CD4-positive, alpha-beta memory T cell (primary cell): ENCODE results near the gene FOXN3. TPM values are rescaled to one million over a fixed set of nuclear protein-coding genes. Genes with fewer than 3 reads are reported as not detected.

Source experiments
- CTCF ChIA-PET: fragments of 350-600 bp; sonication (Branson Sonifier 250); formaldehyde crosslinking; loops from one replicate; lab custom pipeline; 2021; ENCODE audit warnings: inconsistent platforms; ENCODE audit not compliant: partially characterized antibody; lab: Charles Lee
- POLR2A ChIA-PET: fragments of 350-600 bp; sonication (Branson Sonifier 250); formaldehyde crosslinking; loops from one replicate; lab custom pipeline; 2021; ENCODE audit not compliant: partially characterized antibody; lab: Charles Lee
- DNase-seq, 5 donors: peaks; one replicate each; pipeline versions ENCODE4 v3.0.0 to v3.0.0-alpha.2; 2020 to 2022; ENCODE audit warnings: mixed read lengths in 1 of 5
- H3K27ac ChIP-seq: one replicate; pipeline ENCODE4 v1.7.0; 2013; ENCODE audit warnings: low read depth, low read length
- H3K27me3 ChIP-seq: 2 replicates; pipeline ENCODE4 v1.7.0; 2013; ENCODE audit warnings: mild to moderate bottlenecking, low read length, moderate library complexity; ENCODE audit not compliant: insufficient read depth
- H3K36me3 ChIP-seq: 2 replicates; pipeline ENCODE4 v1.7.0; 2013; ENCODE audit warnings: mild to moderate bottlenecking, low read length, moderate library complexity; ENCODE audit not compliant: insufficient read depth
- H3K4me1 ChIP-seq: 2 replicates; pipeline ENCODE4 v1.7.0; 2013; ENCODE audit warnings: mild to moderate bottlenecking, low read length, moderate library complexity; ENCODE audit not compliant: insufficient read depth
- H3K4me3 ChIP-seq, 2 donors: one replicate each; pipeline ENCODE4 v1.7.0; 2013; ENCODE audit warnings: low read length in 2 of 2, mild to moderate bottlenecking in 1 of 2
- H3K9me3 ChIP-seq, 2 donors: one replicate each; pipeline ENCODE4 v1.7.0; 2013; ENCODE audit warnings: low read length in 2 of 2, control low read depth in 1 of 2; ENCODE audit not compliant: control insufficient read depth in 1 of 2
- H3K27ac Mint-ChIP-seq, 7 donors: one replicate each; pipeline ENCODE4 v1.8.0; 2020 to 2021; ENCODE audit warnings: mixed read lengths in 7 of 7, mild to moderate bottlenecking in 6 of 7, inconsistent platforms in 3 of 7, moderate library complexity in 3 of 7
- H3K27me3 Mint-ChIP-seq, 2 donors: one replicate each; pipeline ENCODE4 v1.8.0; 2020 to 2021; ENCODE audit warnings: mixed read lengths in 2 of 2
- H3K36me3 Mint-ChIP-seq, 2 donors: one replicate each; pipeline ENCODE4 v1.8.0; 2020 to 2021; ENCODE audit warnings: mixed read lengths in 2 of 2, inconsistent platforms in 1 of 2, mild to moderate bottlenecking in 1 of 2
- H3K4me1 Mint-ChIP-seq, 4 donors: one replicate each; pipeline ENCODE4 v1.8.0; 2020 to 2021; ENCODE audit warnings: mixed read lengths in 4 of 4, mild to moderate bottlenecking in 1 of 4
- H3K4me3 Mint-ChIP-seq, 8 donors: one replicate each; pipeline ENCODE4 v1.8.0; 2020 to 2021; ENCODE audit warnings: mixed read lengths in 8 of 8, mild to moderate bottlenecking in 7 of 8, moderate library complexity in 6 of 8, inconsistent platforms in 3 of 8
- H3K9me3 Mint-ChIP-seq, 8 donors: one replicate each; pipeline ENCODE4 v1.8.0; 2020 to 2021; ENCODE audit warnings: mixed read lengths in 8 of 8, mild to moderate bottlenecking in 5 of 8, inconsistent platforms in 3 of 8, moderate library complexity in 1 of 8
- intact Hi-C: fragments of 100-400 bp; cut with micrococcal nuclease; formaldehyde crosslinking; loops from one replicate; pipeline ENCODE4 v1.15.1; 2023
- polyA plus RNA-seq, 2 donors: library from polyadenylated mRNA; unstranded; fragments of 300-500 nt; fragmentation: Illumina TruSeq; gene quantifications; one replicate each; pipeline ENCODE4 v1.2.3, GENCODE V29; 2021
- total RNA-seq, 2 experiments: library from RNA; stranded (reverse); gene quantifications; one replicate each; pipeline ENCODE4 v1.2.3, GENCODE V29; 2021

FOXN3 gene
- total and polyA plus RNA-seq, 4 experiments from 2014 or later: 92.6 to 111 (median 106) TPM

DNA sequence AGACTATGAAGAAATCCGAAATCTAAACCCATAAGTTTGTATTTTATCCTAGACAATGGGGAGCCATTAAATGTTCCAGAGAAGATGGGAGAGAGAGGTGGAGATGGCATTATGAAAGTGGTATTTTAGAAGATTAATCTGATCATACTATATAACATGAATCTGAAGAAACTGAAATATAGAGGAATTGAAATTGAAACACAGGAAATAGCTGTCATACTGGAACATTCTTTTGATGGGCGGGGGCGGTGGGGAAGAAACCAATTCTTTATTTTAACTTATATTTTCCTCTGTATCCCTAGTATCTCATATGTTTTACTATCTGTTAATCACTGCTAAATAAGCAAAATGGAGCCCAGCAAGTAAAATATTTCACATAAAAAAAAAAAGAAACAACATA is 27.0 kb upstream of the FOXN3 start:
- H3K36me3 ChIP-seq: no peaks in the 10 kb centered on the region
- no peaks in the 10 kb centered on the region for H3K9me3 ChIP-seq
- Mint-ChIP-seq H3K27ac (peak overlapping the region; percentile 38 to 87 (median 71)), H3K27me3 (no peaks in the 10 kb centered on the region), H3K4me3 (peak overlapping the region; percentile 10 to 74 (median 48)), H3K4me1 (peaks cover 39 to 76% (median 60%) of the 10 kb centered on the region in 4 donors), H3K9me3 (no peaks in the 10 kb centered on the region), H3K36me3 (peaks cover 2 to 10% of the 10 kb centered on the region in 2 donors)
- ChIA-PET CTCF (interaction anchor here (0.7 to 1.4 kb wide), 2 partner anchors 19 to 322 kb away, joined by 3 read pairs; no protein-coding TSS in a partner anchor), POLR2A (interaction anchor here (0.9 to 2.2 kb wide), 3 partner anchors 13 to 198 kb away, joined by 3 to 8 read pairs (median 3); no protein-coding TSS in a partner anchor)
- H3K27me3 ChIP-seq: no peaks in the 10 kb centered on the region
- DNase-seq: no peak
- no peak overlapping the region for H3K4me3 ChIP-seq
- H3K4me1 ChIP-seq: peaks cover 34% of the 10 kb centered on the region
- intact Hi-C loops: no loop called here
- H3K27ac ChIP-seq: no peak overlapping the region

DNA sequence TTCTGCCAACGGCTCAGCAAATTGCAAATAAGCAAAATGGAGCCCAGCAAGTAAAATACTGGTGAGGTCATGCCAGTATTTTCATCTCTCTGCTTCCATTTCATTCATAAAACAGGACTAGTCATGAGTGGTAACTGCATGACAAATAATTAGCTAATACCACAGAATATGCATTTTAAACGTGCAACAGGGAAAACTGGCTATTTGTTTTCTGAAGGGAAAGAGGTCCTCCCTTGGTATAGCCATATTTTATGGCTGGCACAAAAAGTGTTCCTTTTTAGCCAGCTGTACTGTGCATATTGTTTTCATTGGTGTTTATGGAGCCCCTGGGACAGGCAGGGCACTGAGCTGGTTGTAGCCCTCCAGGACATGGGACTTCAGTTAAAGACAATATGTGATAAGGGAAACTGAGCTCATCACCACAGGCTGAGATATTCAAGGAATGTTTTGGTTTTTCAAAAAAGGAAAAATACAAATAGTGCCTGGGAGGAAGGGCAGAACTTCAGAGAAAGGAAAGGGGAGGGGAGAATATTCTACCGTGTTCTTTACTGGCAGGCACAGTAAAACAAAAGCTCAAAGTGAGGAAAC is 26.1 kb upstream of the FOXN3 start:
- Mint-ChIP-seq H3K27ac (peak overlapping the region in 6 of 7 donors; percentile 7 to 96 (median 68)), H3K4me1 (peaks cover 33 to 69% (median 55%) of the 10 kb centered on the region in 4 donors), H3K27me3 (no peaks in the 10 kb centered on the region), H3K4me3 (peak overlapping the region in 5 of 8 donors; percentile 28 to 78 (median 52)), H3K36me3 (peaks cover 0 to 8% of the 10 kb centered on the region in 2 donors), H3K9me3 (no peaks in the 10 kb centered on the region)
- Histone ChIP-seq H3K4me3 (no peak overlapping the region), H3K27ac (no peak overlapping the region), H3K36me3 (no peaks in the 10 kb centered on the region), H3K9me3 (no peaks in the 10 kb centered on the region), H3K27me3 (no peaks in the 10 kb centered on the region), H3K4me1 (peaks cover 34% of the 10 kb centered on the region)
- ChIA-PET CTCF (interaction anchor here (0.8 kb wide), 1 partner anchor 10 kb away, joined by 3 read pairs; no protein-coding TSS in a partner anchor), POLR2A (interaction anchor here (0.9 to 2.2 kb wide), 3 partner anchors 12 to 199 kb away, joined by 3 to 8 read pairs (median 3); no protein-coding TSS in a partner anchor)
- no peak for DNase-seq
- intact Hi-C loops: no loop called here

DNA sequence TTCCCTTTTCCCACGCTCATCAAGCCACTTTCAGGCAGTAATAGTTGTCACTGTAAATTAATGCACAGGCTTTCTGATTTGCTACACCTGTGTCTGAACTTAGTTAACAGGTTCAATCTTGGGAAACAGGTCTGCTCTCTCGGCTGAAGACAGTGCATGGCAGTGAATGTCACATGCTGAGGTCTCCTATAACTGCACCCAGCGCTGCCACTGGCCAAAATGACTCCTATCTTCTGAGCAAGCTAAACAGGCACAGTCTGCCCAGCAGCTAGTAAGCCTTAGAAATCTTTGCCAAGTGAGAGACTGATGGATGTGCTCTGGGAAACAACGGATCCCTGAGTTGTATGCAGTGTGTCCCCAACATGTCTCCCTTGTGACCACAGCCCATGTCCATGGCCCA is 25.2 kb upstream of the FOXN3 start:
- Histone ChIP-seq H3K27ac (no peak overlapping the region), H3K4me1 (peaks cover 26% of the 10 kb centered on the region), H3K4me3 (no peak overlapping the region), H3K9me3 (no peaks in the 10 kb centered on the region), H3K27me3 (no peaks in the 10 kb centered on the region), H3K36me3 (no peaks in the 10 kb centered on the region)
- Mint-ChIP-seq H3K9me3 (peaks cover 0 to under 1% (median 0%) of the 10 kb centered on the region in 8 donors), H3K36me3 (peaks cover 2 to 6% of the 10 kb centered on the region in 2 donors), H3K4me1 (peaks cover 32 to 67% (median 52%) of the 10 kb centered on the region in 4 donors), H3K4me3 (no peak overlapping the region), H3K27ac (peak overlapping the region in 5 of 7 donors; percentile 15 to 80 (median 66)), H3K27me3 (no peaks in the 10 kb centered on the region)
- ChIA-PET CTCF (no interaction called here), POLR2A (no interaction called here)
- DNase-seq: no peak
- intact Hi-C loops: no loop called here

DNA sequence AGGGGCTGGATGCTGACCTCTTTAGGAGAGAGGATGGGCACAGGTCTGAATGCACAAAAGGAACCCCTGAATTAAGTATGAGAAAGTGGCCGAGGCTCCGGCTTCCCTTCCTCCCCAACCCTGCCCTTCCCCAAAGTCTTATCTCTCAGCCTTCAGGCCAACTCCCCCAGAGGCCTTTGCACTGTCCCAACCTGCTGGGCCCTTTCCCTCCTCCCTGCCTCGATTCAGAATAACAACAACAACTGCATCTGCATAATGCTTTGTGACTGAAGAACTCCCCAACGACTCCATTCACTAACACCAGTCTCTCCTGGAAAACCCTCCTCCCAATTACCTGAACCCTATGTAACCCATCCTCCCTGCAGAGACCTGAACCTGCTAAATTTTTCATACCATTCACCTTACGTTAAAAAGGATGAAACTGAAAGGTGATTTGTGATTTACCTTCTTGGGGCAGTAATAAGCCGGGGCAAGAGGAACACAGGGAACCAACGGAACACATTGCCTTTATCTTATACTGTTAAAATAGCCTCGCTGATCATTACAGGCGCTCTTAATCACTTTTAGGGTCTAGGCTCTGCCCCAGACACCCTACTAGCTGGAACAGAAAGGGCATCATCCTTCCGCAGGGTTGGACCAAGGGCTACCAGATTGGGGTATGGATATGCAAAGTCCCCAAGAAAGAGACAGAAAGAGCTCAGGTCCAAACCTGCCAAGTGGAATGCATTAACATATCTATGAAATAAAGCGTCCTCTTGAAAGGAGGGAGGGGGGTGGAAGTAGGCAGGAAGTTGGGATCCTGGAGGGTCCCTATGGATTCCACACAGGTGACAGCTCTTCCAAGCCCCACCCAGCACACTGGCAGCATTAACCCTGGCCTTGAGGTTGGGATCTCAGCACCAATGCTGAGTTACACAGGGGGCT is 24.2 kb upstream of the FOXN3 start:
- Mint-ChIP-seq H3K27me3 (no peaks in the 10 kb centered on the region), H3K4me1 (peaks cover 33 to 64% (median 52%) of the 10 kb centered on the region in 4 donors), H3K4me3 (no peak overlapping the region), H3K27ac (peak overlapping the region in 3 of 7 donors; percentile 30 to 76 (median 31)), H3K36me3 (peaks cover 4 to 8% of the 10 kb centered on the region in 2 donors), H3K9me3 (peaks cover 0 to 2% (median 0%) of the 10 kb centered on the region in 8 donors)
- no peaks in the 10 kb centered on the region for H3K27me3 ChIP-seq
- POLR2A ChIA-PET: no interaction called here
- peaks cover 31% of the 10 kb centered on the region for H3K4me1 ChIP-seq
- no peak for DNase-seq
- H3K9me3 ChIP-seq: no peaks in the 10 kb centered on the region
- H3K36me3 ChIP-seq: no peaks in the 10 kb centered on the region
- H3K4me3 ChIP-seq: no peak overlapping the region
- intact Hi-C loops: no loop called here
- CTCF ChIA-PET: no interaction called here
- no peak overlapping the region for H3K27ac ChIP-seq

DNA sequence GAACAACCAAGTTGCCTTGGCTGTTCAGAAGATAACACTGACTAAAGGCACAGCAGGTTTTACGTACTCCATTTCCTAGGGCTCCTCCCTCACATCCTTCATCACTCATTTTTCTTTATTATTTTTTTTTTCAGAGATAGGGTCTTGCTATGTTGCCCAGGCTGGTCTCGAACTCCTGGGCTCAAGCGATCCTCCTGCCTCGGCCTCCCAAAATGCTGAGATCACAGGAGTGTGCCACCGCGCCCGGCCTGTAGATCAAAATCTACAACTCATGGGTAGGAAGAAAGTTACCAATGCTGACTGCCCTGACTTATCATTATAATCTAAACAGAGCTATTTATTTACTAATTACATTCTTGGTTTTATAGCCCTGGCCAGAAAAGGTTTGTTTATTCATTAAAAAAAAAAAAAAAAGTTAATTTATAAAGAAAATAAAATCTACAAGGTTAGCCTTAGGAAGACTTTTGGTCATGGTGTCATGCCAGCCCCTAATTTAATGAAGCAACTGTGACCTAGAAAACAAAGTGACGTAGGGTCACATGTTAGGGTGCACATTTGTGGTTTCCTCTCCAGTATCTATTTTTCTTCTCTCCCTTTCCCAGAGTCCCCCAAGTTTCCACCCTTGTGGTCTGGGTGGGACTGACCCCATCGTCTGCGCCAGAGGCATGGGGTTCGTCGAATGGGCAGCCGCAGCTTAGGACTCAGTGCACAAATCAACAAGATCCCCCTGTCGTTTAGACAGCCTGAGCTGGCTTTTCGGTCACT is 19.0 kb upstream of the FOXN3 start:
- H3K4me1 ChIP-seq: peaks cover 19% of the 10 kb centered on the region
- ChIA-PET POLR2A (no interaction called here), CTCF (interaction anchor here (0.6 kb wide), 1 partner anchor 14 kb away, joined by 4 read pairs; no protein-coding TSS in a partner anchor)
- no peaks in the 10 kb centered on the region for H3K9me3 ChIP-seq
- no peaks in the 10 kb centered on the region for H3K36me3 ChIP-seq
- no peak overlapping the region for H3K4me3 ChIP-seq
- Mint-ChIP-seq H3K36me3 (peaks cover 4 to 11% of the 10 kb centered on the region in 2 donors), H3K27me3 (no peaks in the 10 kb centered on the region), H3K4me1 (peaks cover 25 to 58% (median 40%) of the 10 kb centered on the region in 4 donors), H3K4me3 (peak overlapping the region in 3 of 8 donors; percentile 3 to 69 (median 20)), H3K9me3 (peaks cover 0 to 2% (median 0%) of the 10 kb centered on the region in 8 donors), H3K27ac (peak overlapping the region in 6 of 7 donors; percentile 25 to 87 (median 67))
- no peak for DNase-seq
- no peak overlapping the region for H3K27ac ChIP-seq
- no peaks in the 10 kb centered on the region for H3K27me3 ChIP-seq
- intact Hi-C loops: no loop called here

DNA sequence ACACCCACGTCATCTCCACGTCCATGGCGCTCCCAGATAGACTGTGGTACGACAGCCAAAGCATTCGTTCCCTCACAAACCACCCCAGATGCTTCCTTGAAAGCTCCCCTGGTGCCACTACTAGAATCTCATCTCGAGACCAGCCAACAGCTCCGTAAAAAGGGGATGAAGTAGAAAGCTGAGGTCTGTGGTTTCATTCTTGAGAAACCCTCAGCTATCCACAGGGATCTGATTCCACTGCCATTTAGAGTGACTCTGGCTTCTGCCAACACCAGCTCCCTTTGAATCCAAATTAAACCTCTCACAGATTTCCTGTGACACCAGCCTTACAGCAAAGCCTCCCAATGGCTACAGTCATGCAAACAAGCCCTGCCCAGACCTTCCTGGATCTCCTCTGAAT is 18.5 kb upstream of the FOXN3 start:
- Mint-ChIP-seq H3K27me3 (no peaks in the 10 kb centered on the region), H3K4me3 (no peak overlapping the region), H3K4me1 (peaks cover 26 to 58% (median 42%) of the 10 kb centered on the region in 4 donors), H3K36me3 (peaks cover 4 to 11% of the 10 kb centered on the region in 2 donors), H3K27ac (peak overlapping the region in 5 of 7 donors; percentile 57 to 79 (median 70)), H3K9me3 (peaks cover 0 to 2% (median 0%) of the 10 kb centered on the region in 8 donors)
- ChIA-PET POLR2A (no interaction called here), CTCF (interaction anchor here (0.6 to 1.6 kb wide), 2 partner anchors 15 to 407 kb away, joined by 4 read pairs; no protein-coding TSS in a partner anchor)
- Histone ChIP-seq H3K9me3 (no peaks in the 10 kb centered on the region), H3K4me3 (no peak overlapping the region), H3K27me3 (no peaks in the 10 kb centered on the region), H3K27ac (no peak overlapping the region), H3K4me1 (peaks cover 23% of the 10 kb centered on the region), H3K36me3 (no peaks in the 10 kb centered on the region)
- DNase-seq: no peak
- intact Hi-C loops: no loop called here
